Activated CD8-positive, alpha-beta T cell treated with anti-CD3 and anti-CD28 coated beads for 36 hours (primary cell): ENCODE measurements around the gene ATP2C2. TPM values are rescaled to one million over a fixed set of nuclear protein-coding genes. Genes with fewer than 3 reads are reported as not detected.
"Not testable (repeated sequence)": the region's sequence is repeated elsewhere in the genome, so short reads cannot be mapped to it uniquely, and the experiment has no call there.

ENCODE experiments used
- ATAC-seq: fragments of 200-7000 bp; cut with Tn5 transposase; one replicate; pipeline ENCODE4 v1.10.0; 2021; ENCODE audit warnings: mild to moderate bottlenecking, moderate library complexity
- CTCF ChIA-PET: fragments of 350-600 bp; sonication (Branson Sonifier 250); formaldehyde crosslinking; loops from one replicate; lab custom pipeline; 2021; ENCODE audit warnings: antibody characterized with exemption; lab: Charles Lee
- POLR2A ChIA-PET: fragments of 350-600 bp; sonication (Branson Sonifier 250); formaldehyde crosslinking; loops from one replicate; lab custom pipeline; 2021; ENCODE audit warnings: antibody characterized with exemption; lab: Charles Lee
- DNase-seq: peaks from one replicate; pipeline ENCODE4 v3.0.0-alpha.2; 2020
- H3K27ac Mint-ChIP-seq: one replicate; pipeline ENCODE4 v1.8.0; 2021; ENCODE audit warnings: mild to moderate bottlenecking, mixed read lengths
- H3K27me3 Mint-ChIP-seq: one replicate; pipeline ENCODE4 v1.8.0; 2021; ENCODE audit warnings: mixed read lengths
- H3K36me3 Mint-ChIP-seq: one replicate; pipeline ENCODE4 v1.8.0; 2021; ENCODE audit warnings: low read depth, mixed read lengths
- H3K4me1 Mint-ChIP-seq: one replicate; pipeline ENCODE4 v1.8.0; 2021; ENCODE audit warnings: low read depth, mixed read lengths
- H3K4me3 Mint-ChIP-seq: one replicate; pipeline ENCODE4 v1.8.0; 2021; ENCODE audit warnings: mild to moderate bottlenecking, moderate library complexity, mixed read lengths
- H3K9me3 Mint-ChIP-seq: one replicate; pipeline ENCODE4 v1.8.0; 2021; ENCODE audit warnings: mixed read lengths
- CTCF ChIP-seq: fragments of 200-600 bp; IDR thresholded peaks from one replicate; pipeline ENCODE4 v1.8.0; 2022; ENCODE audit warnings: antibody characterized with exemption, mild to moderate bottlenecking
- intact Hi-C: fragments of 100-400 bp; cut with micrococcal nuclease; formaldehyde crosslinking; loops from one replicate; pipeline ENCODE4 v1.10.0; 2022
- total RNA-seq, 2 experiments: library from RNA; stranded (reverse); gene quantifications; one replicate each; pipeline ENCODE4 v1.2.3, GENCODE V29; 2021

ATP2C2 gene
- total RNA-seq, 2 experiments from 2014 or later, result not detected

- DNase-seq (no peak), ATAC-seq (no peak)
- Mint-ChIP-seq H3K27me3 (no peaks in the 10 kb centered on the region), H3K9me3 (peaks cover 10% of the 10 kb centered on the region), H3K4me3 (no peak overlapping the region), H3K36me3 (no peaks in the 10 kb centered on the region), H3K27ac (no peak overlapping the region), H3K4me1 (no peaks in the 10 kb centered on the region)
- ChIA-PET POLR2A (no interaction called here), CTCF (no interaction called here)
- intact Hi-C loops, result no loop called here
- no peak for TF ChIP-seq CTCF
Measured at GRCh38 chr16:84340325-84341040, 27.9 kb upstream of the ATP2C2 start.

GRCh38 chr16:84341528-84342295, 26.6 kb upstream of the ATP2C2 start:
- DNase-seq (no peak), ATAC-seq (no peak)
- Mint-ChIP-seq H3K9me3 (peaks cover 8% of the 10 kb centered on the region), H3K4me3 (no peak overlapping the region), H3K27me3 (peaks cover 2% of the 10 kb centered on the region), H3K36me3 (no peaks in the 10 kb centered on the region), H3K4me1 (no peaks in the 10 kb centered on the region), H3K27ac (no peak overlapping the region)
- intact Hi-C loops, result no loop called here
- no peak for TF ChIP-seq CTCF
- POLR2A ChIA-PET, result no interaction called here
- CTCF ChIA-PET, result no interaction called here

- H3K36me3 Mint-ChIP-seq, H3K4me1 Mint-ChIP-seq, ATAC-seq, H3K4me3 Mint-ChIP-seq, H3K27ac Mint-ChIP-seq, CTCF ChIA-PET, intact Hi-C loops, H3K27me3 Mint-ChIP-seq, POLR2A ChIA-PET, DNase-seq, H3K9me3 Mint-ChIP-seq: not testable (repeated sequence)
Measured at GRCh38 chr16:84343800-84344199, 24.5 kb upstream of the ATP2C2 start.

GRCh38 chr16:84344781-84345180, 23.6 kb upstream of the ATP2C2 start:
- ATAC-seq (no peak), DNase-seq (no peak)
- no peaks in the 10 kb centered on the region for H3K4me1 Mint-ChIP-seq
- H3K9me3 Mint-ChIP-seq, result no peaks in the 10 kb centered on the region
- POLR2A ChIA-PET, result no interaction called here
- no peaks in the 10 kb centered on the region for H3K36me3 Mint-ChIP-seq
- H3K27ac Mint-ChIP-seq, result no peak overlapping the region
- intact Hi-C loops, result no loop called here
- CTCF ChIA-PET, result no interaction called here
- H3K4me3 Mint-ChIP-seq, result no peak overlapping the region
- peaks cover 2% of the 10 kb centered on the region for H3K27me3 Mint-ChIP-seq
- TF ChIP-seq CTCF, result no peak

GRCh38 chr16:84347161-84347560, 21.2 kb upstream of the ATP2C2 start:
- intact Hi-C loops, result no loop called here
- H3K27ac Mint-ChIP-seq, result no peak overlapping the region
- peaks cover 3% of the 10 kb centered on the region for H3K27me3 Mint-ChIP-seq
- ATAC-seq (no peak), DNase-seq (no peak)
- no peaks in the 10 kb centered on the region for H3K9me3 Mint-ChIP-seq
- no peak for TF ChIP-seq CTCF
- no peak overlapping the region for H3K4me3 Mint-ChIP-seq
- CTCF ChIA-PET, result no interaction called here
- H3K36me3 Mint-ChIP-seq, result no peaks in the 10 kb centered on the region
- POLR2A ChIA-PET, result no interaction called here
- no peaks in the 10 kb centered on the region for H3K4me1 Mint-ChIP-seq
